CD4-positive, alpha-beta T cell treated with Interleukin-2 at 100 ng/mL for 4 hours (primary cell): ENCODE measurements around the gene IFNA6.
A peak's percentile ranks its signal among the peaks of the same experiment; 100 is the strongest.

Source experiments
- DNase-seq: peaks from one replicate; pipeline ENCODE4 v3.0.0-alpha.2; 2020; ENCODE audit warnings: low spot score

The IFNA6 gene

GRCh38 chr9:21331676-21332402, 18.8 kb downstream of the IFNA6 start:
- DNase-seq = no peak

- peak; percentile 74 for DNase-seq
Measured at GRCh38 chr9:21326526-21327139, 24.1 kb downstream of the IFNA6 start.

GRCh38 chr9:21324047-21324446, 26.6 kb downstream of the IFNA6 start:
- DNase-seq = no peak

DNA sequence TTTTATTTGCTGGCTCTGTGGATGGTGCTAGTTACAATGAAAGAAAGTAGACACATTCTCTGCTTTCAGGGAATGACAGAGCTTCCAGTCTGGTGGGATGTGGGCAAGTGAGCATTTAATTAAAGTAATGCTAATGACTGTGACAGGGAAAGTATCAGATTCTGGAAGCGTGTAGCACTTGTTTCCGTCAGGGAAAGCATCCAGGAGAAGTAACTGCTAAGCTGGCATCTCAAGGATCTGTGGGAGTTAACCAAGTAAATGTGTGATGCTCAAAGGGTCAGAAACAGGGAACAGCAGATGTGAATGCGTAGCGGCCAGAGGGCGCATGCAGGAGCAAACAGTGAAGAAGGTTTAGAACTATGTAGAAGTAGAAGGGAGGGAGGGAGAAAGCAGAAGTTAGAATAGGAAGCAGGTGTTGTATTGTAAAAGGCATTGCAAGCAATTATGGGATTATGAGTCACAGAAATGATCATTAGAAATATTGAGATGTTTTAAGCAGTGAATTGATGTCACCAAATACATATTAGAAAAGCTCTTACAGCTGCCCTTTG, 27.7 kb downstream of the IFNA6 start:
- DNase-seq = no peak

DNA sequence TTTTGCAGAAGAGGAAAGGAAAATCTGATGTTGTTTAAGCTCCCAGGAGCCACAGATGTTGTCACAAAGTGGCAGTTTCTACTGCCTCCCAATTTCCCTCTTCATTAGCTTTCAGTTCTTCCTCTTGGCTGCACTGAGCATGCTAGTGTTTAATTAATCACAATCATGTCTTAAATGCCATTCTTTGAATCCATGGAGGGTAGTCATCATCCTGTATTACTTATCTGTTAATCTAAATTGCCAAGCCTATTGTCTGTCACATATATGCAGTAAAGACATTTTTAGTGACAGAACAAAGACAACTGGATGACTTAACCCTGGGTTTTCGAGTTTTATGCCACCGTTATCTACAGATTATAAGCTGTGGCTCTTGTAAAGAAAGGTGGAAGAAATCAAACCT, 30.2 kb downstream of the IFNA6 start:
- DNase-seq = no peak

- DNase-seq = peak; percentile 47
Measured at GRCh38 chr9:21317956-21318923, 32.4 kb downstream of the IFNA6 start.

DNA sequence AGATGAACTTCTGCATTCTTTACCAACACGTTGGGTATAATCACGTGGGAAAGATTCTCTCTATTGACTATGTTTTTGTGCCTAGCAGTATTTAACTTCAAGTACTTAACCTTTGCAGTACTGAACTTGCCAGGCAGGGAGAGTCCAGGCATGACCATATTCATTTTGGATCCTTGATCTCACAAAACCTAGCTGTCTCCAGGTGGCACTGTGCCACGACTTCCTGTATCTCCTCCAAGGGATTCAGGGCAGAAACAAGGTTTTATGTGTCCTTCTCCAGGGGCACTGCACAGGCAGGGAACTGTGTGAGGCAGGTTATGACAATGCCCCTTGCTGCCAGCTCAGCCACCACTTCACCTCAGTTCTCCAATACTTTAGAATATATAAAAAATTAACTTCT, 33.8 kb downstream of the IFNA6 start:
- DNase-seq = no peak

DNA sequence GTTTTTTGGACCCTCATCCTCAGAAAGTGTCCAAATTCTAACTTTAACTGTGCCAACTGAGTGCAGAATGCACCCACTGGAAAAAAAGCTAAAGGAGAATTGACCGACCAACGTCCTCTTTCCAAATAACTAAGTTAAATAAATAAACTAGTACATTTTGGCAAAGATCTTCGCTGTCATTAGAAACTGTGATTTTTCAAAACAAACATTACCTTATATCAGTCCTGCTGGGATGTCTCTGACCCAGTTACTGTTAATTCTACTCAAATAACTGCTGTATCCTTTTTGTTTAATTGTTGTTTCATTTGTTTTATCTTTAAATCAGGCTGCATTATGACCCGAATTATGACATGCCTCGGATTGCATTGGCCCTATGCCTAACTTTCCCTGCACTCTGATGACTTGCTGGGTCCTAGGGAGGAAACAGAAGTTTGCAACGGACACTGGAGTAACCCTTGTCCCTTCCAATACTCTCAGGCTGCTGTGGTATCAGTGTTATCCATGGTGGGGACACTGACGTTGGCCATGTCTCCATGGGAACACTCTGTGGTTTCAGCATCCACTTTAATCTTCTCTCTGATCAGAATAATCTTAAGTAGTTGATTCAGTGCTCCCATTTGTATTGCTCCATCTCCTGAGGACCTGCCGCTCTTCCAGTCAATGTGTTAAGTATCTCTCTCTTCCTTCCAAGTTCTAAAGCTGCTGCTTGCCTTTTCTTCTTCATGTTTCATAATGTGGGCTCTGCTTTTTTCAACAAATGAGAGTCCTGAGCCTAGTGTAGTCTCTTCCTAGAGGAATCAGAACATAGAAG, 34.5 kb downstream of the IFNA6 start:
- DNase-seq = no peak

- no peak for DNase-seq
Measured at GRCh38 chr9:21314152-21314551, 36.5 kb downstream of the IFNA6 start.

- DNase-seq = no peak
Measured at GRCh38 chr9:21311889-21312288, 38.8 kb downstream of the IFNA6 start.

DNA sequence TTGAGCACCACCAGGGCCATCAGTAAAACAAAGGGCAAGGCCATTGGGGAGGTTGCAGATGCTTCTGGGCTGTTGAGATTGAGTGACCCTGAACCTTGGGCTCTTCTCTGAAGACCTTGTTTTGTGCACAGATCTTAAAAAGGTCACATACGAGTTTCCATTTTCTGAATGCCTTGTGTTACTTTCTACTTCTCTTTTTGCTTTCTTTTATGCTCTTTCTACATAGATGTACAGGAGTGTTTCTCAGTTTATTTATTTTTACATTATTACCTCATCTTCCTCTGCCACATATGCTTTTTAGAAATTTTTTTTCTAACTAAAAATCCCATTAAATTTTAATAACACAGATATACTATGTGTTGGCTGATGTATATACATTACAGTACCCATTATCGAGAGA, 45.5 kb downstream of the IFNA6 start, which contains the start of gene IFNA5:
IFNA5 (minus strand) TSS at position 101 of the 400 bp plus-strand sequence; CDS start at position 44, 57 bp downstream.
- DNase-seq = no peak
